HepG2 (cell line): ENCODE data around the gene JPH4. TPM values are rescaled to one million over a fixed set of nuclear protein-coding genes. Genes with fewer than 3 reads are reported as not detected.

ENCODE experiments used
- ARNT ChIP-seq: fragments of 450-650 bp; IDR thresholded peaks from 2 replicates; pipeline ENCODE4 v1.6.1; 2017
- ETV6 ChIP-seq: sonication (generic); formaldehyde crosslinking; conservative IDR thresholded peaks from 2 replicates; pipeline ENCODE4 v1.4.0; 2020; ENCODE audit warnings: missing genetic modification reagents
- HOXD1 ChIP-seq: sonication (generic); formaldehyde crosslinking; IDR thresholded peaks from 2 replicates; pipeline ENCODE4 v1.5.0; 2020; ENCODE audit warnings: missing genetic modification reagents
- POLR2AphosphoS2 ChIP-seq: IDR thresholded peaks from 2 replicates; pipeline ENCODE4 v1.6.1; 2011; ENCODE audit warnings: low read depth, low read length, improper control_type of control experiment
- RFX5 ChIP-seq: IDR thresholded peaks from 2 replicates; pipeline ENCODE4 v1.6.1; 2011; ENCODE audit warnings: low read depth, low read length, improper control_type of control experiment
- SAP130 ChIP-seq: IDR thresholded peaks from 2 replicates; pipeline ENCODE4 v1.6.1; 2016; ENCODE audit warnings: low read depth
- YEATS4 ChIP-seq: sonication (generic); formaldehyde crosslinking; IDR thresholded peaks from 2 replicates; pipeline ENCODE4 v1.4.0; 2020; ENCODE audit warnings: missing genetic modification reagents, borderline replicate concordance
- ZBTB3 ChIP-seq: sonication (generic); formaldehyde crosslinking; IDR thresholded peaks from 2 replicates; pipeline ENCODE4 v1.4.0; 2020; ENCODE audit warnings: low read depth, mild to moderate bottlenecking, moderate library complexity, missing genetic modification reagents, borderline replicate concordance
- ZNF160 ChIP-seq: sonication (generic); formaldehyde crosslinking; IDR thresholded peaks from 2 replicates; pipeline ENCODE4 v1.8.0; 2022; ENCODE audit warnings: mild to moderate bottlenecking, inconsistent platforms, missing genetic modification reagents
- ZNF260 ChIP-seq: sonication (generic); formaldehyde crosslinking; IDR thresholded peaks from 2 replicates; pipeline ENCODE4 v1.4.0; 2020; ENCODE audit warnings: missing genetic modification reagents, low read depth, mild to moderate bottlenecking, borderline replicate concordance
- ZNF282 ChIP-seq: fragments of 450-650 bp; IDR thresholded peaks from 2 replicates; pipeline ENCODE4 v1.6.1; 2018; ENCODE audit not compliant: partially characterized antibody
- ZNF674 ChIP-seq: sonication (generic); formaldehyde crosslinking; IDR thresholded peaks from 2 replicates; pipeline ENCODE4 v1.5.0; 2020; ENCODE audit warnings: low read depth, mild to moderate bottlenecking, missing genetic modification reagents
- ZNF7 ChIP-seq: IDR thresholded peaks from 2 replicates; pipeline ENCODE4 v1.6.1; 2016; ENCODE audit warnings: missing biosample characterization, missing genetic modification reagents
- ZNF747 ChIP-seq: sonication (generic); formaldehyde crosslinking; IDR thresholded peaks from 2 replicates; pipeline ENCODE4 v1.8.1; 2023; ENCODE audit warnings: missing genetic modification reagents, mild to moderate bottlenecking, borderline replicate concordance
- ZNF879 ChIP-seq: sonication (generic); formaldehyde crosslinking; IDR thresholded peaks from 2 replicates; pipeline ENCODE4 v1.8.1; 2023; ENCODE audit warnings: missing genetic modification reagents
- polyA plus RNA-seq, 8 experiments: library from polyadenylated mRNA; depleted of rRNA in 3 of 8; stranded (reverse) in 7 of 8; unstranded in 1 of 8; fragments of >200 nt; fragmentation: Illumina TruSeq in 4 of 8; extraction: Trizol in 4 of 8; gene quantifications; 2 replicates each; pipeline versions ENCODE4 v1.2.1 to v1.2.3, GENCODE V29; 2011 to 2016; ENCODE audit warnings: low read depth in 4 of 8, missing spikeins in 1 of 8, mixed read lengths in 1 of 8; ENCODE audit not compliant: insufficient read depth in 1 of 8
- total RNA-seq, 5 experiments: library from RNA; depleted of rRNA; stranded (reverse); fragments of >200 nt; fragmentation: Illumina TruSeq; extraction: Trizol; gene quantifications; 2 replicates each; pipeline ENCODE4 v1.2.3, GENCODE V29; 2016; ENCODE audit warnings: low read depth in 1 of 5
- TF ChIP-seq, protein P1 (sequence below): sonication (generic); formaldehyde crosslinking; IDR thresholded peaks from 2 replicates; pipeline ENCODE4 v1.5.1; 2020; ENCODE audit warnings: mild to moderate bottlenecking, missing genetic modification reagents, moderate library complexity
- TF ChIP-seq, protein P2 (sequence below): sonication (generic); formaldehyde crosslinking; IDR thresholded peaks from 2 replicates; pipeline ENCODE4 v1.4.0; 2020; ENCODE audit warnings: low read depth, mild to moderate bottlenecking, missing genetic modification reagents
- TF ChIP-seq, protein P3 (sequence below): sonication (generic); formaldehyde crosslinking; IDR thresholded peaks from 2 replicates; pipeline ENCODE4 v1.5.0; 2020; ENCODE audit warnings: missing genetic modification reagents
- TF ChIP-seq, protein P4 (sequence below): sonication (generic); formaldehyde crosslinking; IDR thresholded peaks from 2 replicates; pipeline ENCODE4 v1.4.0; 2020; ENCODE audit warnings: mild to moderate bottlenecking, missing genetic modification reagents, borderline replicate concordance

JPH4 gene
- total and polyA plus RNA-seq, 2 of the 13 experiments (the other 11 are each of a cell fraction or from before 2014, with no cell fraction given), result 0.08 to 0.22 TPM

DNA sequence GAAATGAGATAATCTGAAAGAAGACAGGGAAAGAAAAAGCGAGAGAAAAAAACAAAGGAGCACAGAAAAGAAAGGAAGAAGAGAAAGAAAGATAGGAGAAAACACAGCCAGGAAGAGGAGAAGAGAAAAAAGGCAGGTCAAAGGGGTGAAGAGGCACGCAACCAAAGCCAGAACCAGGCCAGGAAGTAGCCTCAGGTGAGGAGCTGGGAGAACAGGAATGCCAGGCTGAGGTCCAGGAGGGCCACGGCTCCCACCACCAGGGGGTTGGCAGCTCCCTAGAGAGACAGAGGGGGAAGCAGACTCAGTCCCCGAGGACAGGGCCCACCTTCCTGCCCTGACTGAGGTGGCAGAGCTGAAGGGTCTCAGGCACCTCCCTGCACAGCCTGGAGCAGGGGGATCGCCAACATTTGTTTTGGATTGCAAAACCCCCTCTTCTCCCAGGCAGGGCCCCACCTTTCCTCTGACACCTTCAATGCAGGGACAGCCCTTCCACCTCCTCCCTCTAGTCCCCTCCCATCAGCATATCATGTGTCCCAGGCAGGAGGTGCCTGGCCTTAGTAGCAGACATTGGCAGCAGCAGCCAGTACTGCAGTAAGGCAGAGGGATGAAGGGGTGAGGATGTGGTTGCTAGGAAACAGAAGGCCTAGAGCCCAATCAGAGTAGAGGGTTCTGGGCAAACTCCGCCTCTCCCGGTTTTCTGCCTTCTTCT lies 9.0 kb downstream of the JPH4 start (continued):
- TF ChIP-seq, protein P1, sequence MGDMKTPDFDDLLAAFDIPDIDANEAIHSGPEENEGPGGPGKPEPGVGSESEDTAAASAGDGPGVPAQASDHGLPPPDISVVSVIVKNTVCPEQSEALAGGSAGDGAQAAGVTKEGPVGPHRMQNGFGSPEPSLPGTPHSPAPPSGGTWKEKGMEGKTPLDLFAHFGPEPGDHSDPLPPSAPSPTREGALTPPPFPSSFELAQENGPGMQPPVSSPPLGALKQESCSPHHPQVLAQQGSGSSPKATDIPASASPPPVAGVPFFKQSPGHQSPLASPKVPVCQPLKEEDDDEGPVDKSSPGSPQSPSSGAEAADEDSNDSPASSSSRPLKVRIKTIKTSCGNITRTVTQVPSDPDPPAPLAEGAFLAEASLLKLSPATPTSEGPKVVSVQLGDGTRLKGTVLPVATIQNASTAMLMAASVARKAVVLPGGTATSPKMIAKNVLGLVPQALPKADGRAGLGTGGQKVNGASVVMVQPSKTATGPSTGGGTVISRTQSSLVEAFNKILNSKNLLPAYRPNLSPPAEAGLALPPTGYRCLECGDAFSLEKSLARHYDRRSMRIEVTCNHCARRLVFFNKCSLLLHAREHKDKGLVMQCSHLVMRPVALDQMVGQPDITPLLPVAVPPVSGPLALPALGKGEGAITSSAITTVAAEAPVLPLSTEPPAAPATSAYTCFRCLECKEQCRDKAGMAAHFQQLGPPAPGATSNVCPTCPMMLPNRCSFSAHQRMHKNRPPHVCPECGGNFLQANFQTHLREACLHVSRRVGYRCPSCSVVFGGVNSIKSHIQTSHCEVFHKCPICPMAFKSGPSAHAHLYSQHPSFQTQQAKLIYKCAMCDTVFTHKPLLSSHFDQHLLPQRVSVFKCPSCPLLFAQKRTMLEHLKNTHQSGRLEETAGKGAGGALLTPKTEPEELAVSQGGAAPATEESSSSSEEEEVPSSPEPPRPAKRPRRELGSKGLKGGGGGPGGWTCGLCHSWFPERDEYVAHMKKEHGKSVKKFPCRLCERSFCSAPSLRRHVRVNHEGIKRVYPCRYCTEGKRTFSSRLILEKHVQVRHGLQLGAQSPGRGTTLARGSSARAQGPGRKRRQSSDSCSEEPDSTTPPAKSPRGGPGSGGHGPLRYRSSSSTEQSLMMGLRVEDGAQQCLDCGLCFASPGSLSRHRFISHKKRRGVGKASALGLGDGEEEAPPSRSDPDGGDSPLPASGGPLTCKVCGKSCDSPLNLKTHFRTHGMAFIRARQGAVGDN (CRISPR knock-in tag), result peak; percentile 65
- TF ChIP-seq RFX5, result no peak
- TF ChIP-seq ZBTB3 (CRISPR knock-in tag), result no peak
- peak; percentile 33; the same call in 1 of the 2 replicates for TF ChIP-seq SAP130 (CRISPR knock-in tag)
- no peak for TF ChIP-seq ZNF879
- no peak for TF ChIP-seq HOXD1 (CRISPR knock-in tag)
- TF ChIP-seq ZNF7 (CRISPR knock-in tag), result no peak
- peak; percentile 68; the same call in 1 of the 2 replicates for TF ChIP-seq ARNT
- TF ChIP-seq, protein P2, sequence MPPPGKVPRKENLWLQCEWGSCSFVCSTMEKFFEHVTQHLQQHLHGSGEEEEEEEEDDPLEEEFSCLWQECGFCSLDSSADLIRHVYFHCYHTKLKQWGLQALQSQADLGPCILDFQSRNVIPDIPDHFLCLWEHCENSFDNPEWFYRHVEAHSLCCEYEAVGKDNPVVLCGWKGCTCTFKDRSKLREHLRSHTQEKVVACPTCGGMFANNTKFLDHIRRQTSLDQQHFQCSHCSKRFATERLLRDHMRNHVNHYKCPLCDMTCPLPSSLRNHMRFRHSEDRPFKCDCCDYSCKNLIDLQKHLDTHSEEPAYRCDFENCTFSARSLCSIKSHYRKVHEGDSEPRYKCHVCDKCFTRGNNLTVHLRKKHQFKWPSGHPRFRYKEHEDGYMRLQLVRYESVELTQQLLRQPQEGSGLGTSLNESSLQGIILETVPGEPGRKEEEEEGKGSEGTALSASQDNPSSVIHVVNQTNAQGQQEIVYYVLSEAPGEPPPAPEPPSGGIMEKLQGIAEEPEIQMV (CRISPR knock-in tag), result no peak
- TF ChIP-seq ZNF282, result peak; percentile 87
- TF ChIP-seq POLR2AphosphoS2, result no peak
- TF ChIP-seq ETV6, result no peak
- TF ChIP-seq YEATS4 (CRISPR knock-in tag), result no peak
- TF ChIP-seq ZNF747 (CRISPR knock-in tag), result no peak
- TF ChIP-seq, protein P3, sequence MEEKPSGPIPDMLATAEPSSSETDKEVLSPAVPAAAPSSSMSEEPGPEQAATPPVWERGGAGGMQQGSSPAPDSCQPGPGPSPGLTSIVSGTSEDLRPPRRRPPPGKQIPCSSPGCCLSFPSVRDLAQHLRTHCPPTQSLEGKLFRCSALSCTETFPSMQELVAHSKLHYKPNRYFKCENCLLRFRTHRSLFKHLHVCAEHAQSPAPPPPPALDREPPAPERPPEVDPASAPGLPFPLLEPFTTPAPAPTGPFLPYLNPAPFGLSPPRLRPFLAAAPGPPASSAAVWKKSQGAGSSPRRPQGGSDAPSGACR (CRISPR knock-in tag), result 0 out of 2 replicates have a peak, but pooled peaks have one; percentile 4
- TF ChIP-seq ZNF160, result no peak
- TF ChIP-seq ZNF260 (CRISPR knock-in tag), result no peak
- TF ChIP-seq, protein P4, sequence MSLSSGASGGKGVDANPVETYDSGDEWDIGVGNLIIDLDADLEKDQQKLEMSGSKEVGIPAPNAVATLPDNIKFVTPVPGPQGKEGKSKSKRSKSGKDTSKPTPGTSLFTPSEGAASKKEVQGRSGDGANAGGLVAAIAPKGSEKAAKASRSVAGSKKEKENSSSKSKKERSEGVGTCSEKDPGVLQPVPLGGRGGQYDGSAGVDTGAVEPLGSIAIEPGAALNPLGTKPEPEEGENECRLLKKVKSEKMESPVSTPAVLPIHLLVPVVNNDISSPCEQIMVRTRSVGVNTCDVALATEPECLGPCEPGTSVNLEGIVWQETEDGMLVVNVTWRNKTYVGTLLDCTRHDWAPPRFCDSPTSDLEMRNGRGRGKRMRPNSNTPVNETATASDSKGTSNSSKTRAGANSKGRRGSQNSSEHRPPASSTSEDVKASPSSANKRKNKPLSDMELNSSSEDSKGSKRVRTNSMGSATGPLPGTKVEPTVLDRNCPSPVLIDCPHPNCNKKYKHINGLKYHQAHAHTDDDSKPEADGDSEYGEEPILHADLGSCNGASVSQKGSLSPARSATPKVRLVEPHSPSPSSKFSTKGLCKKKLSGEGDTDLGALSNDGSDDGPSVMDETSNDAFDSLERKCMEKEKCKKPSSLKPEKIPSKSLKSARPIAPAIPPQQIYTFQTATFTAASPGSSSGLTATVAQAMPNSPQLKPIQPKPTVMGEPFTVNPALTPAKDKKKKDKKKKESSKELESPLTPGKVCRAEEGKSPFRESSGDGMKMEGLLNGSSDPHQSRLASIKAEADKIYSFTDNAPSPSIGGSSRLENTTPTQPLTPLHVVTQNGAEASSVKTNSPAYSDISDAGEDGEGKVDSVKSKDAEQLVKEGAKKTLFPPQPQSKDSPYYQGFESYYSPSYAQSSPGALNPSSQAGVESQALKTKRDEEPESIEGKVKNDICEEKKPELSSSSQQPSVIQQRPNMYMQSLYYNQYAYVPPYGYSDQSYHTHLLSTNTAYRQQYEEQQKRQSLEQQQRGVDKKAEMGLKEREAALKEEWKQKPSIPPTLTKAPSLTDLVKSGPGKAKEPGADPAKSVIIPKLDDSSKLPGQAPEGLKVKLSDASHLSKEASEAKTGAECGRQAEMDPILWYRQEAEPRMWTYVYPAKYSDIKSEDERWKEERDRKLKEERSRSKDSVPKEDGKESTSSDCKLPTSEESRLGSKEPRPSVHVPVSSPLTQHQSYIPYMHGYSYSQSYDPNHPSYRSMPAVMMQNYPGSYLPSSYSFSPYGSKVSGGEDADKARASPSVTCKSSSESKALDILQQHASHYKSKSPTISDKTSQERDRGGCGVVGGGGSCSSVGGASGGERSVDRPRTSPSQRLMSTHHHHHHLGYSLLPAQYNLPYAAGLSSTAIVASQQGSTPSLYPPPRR (CRISPR knock-in tag), result no peak
- no peak for TF ChIP-seq ZNF674 (CRISPR knock-in tag)
